ENCODE results near the gene TRIM41. TPM values are rescaled to one million over a fixed set of nuclear protein-coding genes. Genes with fewer than 3 reads are reported as not detected.
A peak's percentile ranks its signal among the peaks of the same experiment; 100 is the strongest.

Gene TRIM41
- total and polyA plus RNA-seq, 2 experiments from 2014 or later = 6.2 to 8.7 TPM

- peaks cover 27% of the 10 kb centered on the region for H3K27me3 ChIP-seq (ENCODE audit: insufficient read depth)
- Mint-ChIP-seq H3K27me3 (ENCODE audit: insufficient read depth, low read depth, poor library complexity) (peaks cover 64% of the 10 kb centered on the region), H3K9me3 (peaks cover 49% of the 10 kb centered on the region), H3K4me1 (peaks cover 3% of the 10 kb centered on the region), H3K27ac (no peak overlapping the region; the same call in 1 of the 2 replicates), H3K36me3 (ENCODE audit: low read depth) (peaks cover 21% of the 10 kb centered on the region; the same call in 2 of the 3 replicates), H3K4me3 (peak overlapping the region; percentile 89)
- DNase-seq (ENCODE audit: low spot score) (peak; percentile 37), ATAC-seq (no peak)
- H4K20me1 ChIP-seq (replicated peaks; ENCODE audit: insufficient read depth) = no peaks in the 10 kb centered on the region
- TF ChIP-seq CTCF (conservative IDR thresholded peaks at IDR 0.05; ENCODE audit: low read depth in 2 of 2) (no peak), STAT1 (IDR thresholded peaks at IDR 0.05; ENCODE audit: unreplicated experiment) (no peak), POLR2AphosphoS5 (IDR thresholded peaks at IDR 0.05; ENCODE audit: low read depth) (no peak), JUNB (IDR thresholded peaks at IDR 0.05; ENCODE audit: unreplicated experiment) (no peak), ZNF331 (CRISPR knock-in tag; IDR thresholded peaks at IDR 0.05; ENCODE audit: low read depth) (no peak), ZNF114 (CRISPR knock-in tag; IDR thresholded peaks at IDR 0.05) (no peak), ETS1 (IDR thresholded peaks at IDR 0.05) (no peak), REST (IDR thresholded peaks at IDR 0.05; ENCODE audit: unreplicated experiment) (no peak), ZNF462 (CRISPR knock-in tag; IDR thresholded peaks at IDR 0.05) (no peak), EZH2 (IDR thresholded peaks at IDR 0.05; ENCODE audit: low read depth, unreplicated experiment) (no peak), NANOG (IDR thresholded peaks at IDR 0.05; ENCODE audit: borderline replicate concordance) (no peak), CREB1 (CRISPR knock-in tag; IDR thresholded peaks at IDR 0.05; ENCODE audit: low read depth) (no peak), EZH2phosphoT487 (IDR thresholded peaks at IDR 0.05; ENCODE audit: unreplicated experiment) (no peak)
- H3K9me2 ChIP-seq (ENCODE audit: insufficient read depth) = no peaks in the 10 kb centered on the region
- peaks cover 4% of the 10 kb centered on the region; the same call in 1 of the 2 replicates for H3K4me1 ChIP-seq (ENCODE audit: insufficient read depth)
- no peaks in the 10 kb centered on the region; the same call in none of the 2 replicates for H3F3A ChIP-seq (replicated peaks; ENCODE audit: low read depth)
- H3K79me2 ChIP-seq (replicated peaks; ENCODE audit: insufficient read depth) = no peaks in the 10 kb centered on the region
- H3K36me3 ChIP-seq (ENCODE audit: insufficient read depth) = no peaks in the 10 kb centered on the region
- H3K4me2 ChIP-seq = peak overlapping the region; percentile 69
- peak overlapping the region; percentile 80 for H3K4me3 ChIP-seq
- H2AFZ ChIP-seq = peak overlapping the region; percentile 35
- H3K27ac ChIP-seq (ENCODE audit: low read depth) = no peak overlapping the region
Observed at GRCh38 chr5:181186986-181187499, 36.0 kb upstream of the TRIM41 start.

All from GM23338 (cell line).